ENCODE results near the gene YWHAG. TPM values are rescaled to one million over a fixed set of nuclear protein-coding genes. Genes with fewer than 3 reads are reported as not detected.
"Not testable (repeated sequence)": the region's sequence is repeated elsewhere in the genome, so short reads cannot be mapped to it uniquely, and the experiment has no call there.

YWHAG gene
- total RNA-seq (2012; rRNA removed), result 126 and 159 TPM in 2 replicates

GRCh38 chr7:76358481-76359110 lies at the start of gene YWHAG:
Gene YWHAG (minus strand): TSS chr7:76358991. CDS start chr7:76358808, 183 bp downstream.
- peak within 1 kb of the TSS; percentile 99 for H3K4me3 ChIP-seq (ENCODE audit: low read length)
- peak within 1 kb of the TSS; percentile 98 for H3K9ac ChIP-seq (ENCODE audit: low read depth, low read length)
- H3K27me3 ChIP-seq (ENCODE audit: control insufficient read depth, insufficient read depth, low read length), result no peaks in the 10 kb centered on the region
- peak within 1 kb of the TSS; percentile 91 for H3K4me2 ChIP-seq (ENCODE audit: low read length)
- H3K4me1 ChIP-seq (ENCODE audit: control insufficient read depth, insufficient read depth, low read length), result peaks cover 29% of the 10 kb centered on the region
- H3K36me3 ChIP-seq (ENCODE audit: insufficient read depth, low read length), result peaks cover 29% of the 10 kb centered on the region
- no peaks in the 10 kb centered on the region for H3K9me3 ChIP-seq (replicated peaks; ENCODE audit: low read length)

GRCh38 chr7:76408121-76408560 lies 49.4 kb upstream of the YWHAG start:
- Histone ChIP-seq H3K9ac (ENCODE audit: low read depth, low read length) (no peak overlapping the region), H3K4me3 (ENCODE audit: low read length) (no peak overlapping the region), H3K4me2 (ENCODE audit: low read length) (no peak overlapping the region), H3K9me3 (replicated peaks; ENCODE audit: low read length) (no peaks in the 10 kb centered on the region), H3K36me3 (ENCODE audit: insufficient read depth, low read length) (no peaks in the 10 kb centered on the region), H3K4me1 (ENCODE audit: control insufficient read depth, insufficient read depth, low read length) (peaks cover 7% of the 10 kb centered on the region), H3K27me3 (ENCODE audit: control insufficient read depth, insufficient read depth, low read length) (no peaks in the 10 kb centered on the region)

- H3K4me2 ChIP-seq (ENCODE audit: low read length), result no peak overlapping the region
- H3K4me1 ChIP-seq (ENCODE audit: control insufficient read depth, insufficient read depth, low read length), result peaks cover 7% of the 10 kb centered on the region
- H3K4me3 ChIP-seq (ENCODE audit: low read length), result no peak overlapping the region
- no peaks in the 10 kb centered on the region for H3K36me3 ChIP-seq (ENCODE audit: insufficient read depth, low read length)
- no peaks in the 10 kb centered on the region for H3K9me3 ChIP-seq (replicated peaks; ENCODE audit: low read length)
- H3K27me3 ChIP-seq (ENCODE audit: control insufficient read depth, insufficient read depth, low read length), result no peaks in the 10 kb centered on the region
- H3K9ac ChIP-seq (ENCODE audit: low read depth, low read length), result no peak overlapping the region
Measured at GRCh38 chr7:76407718-76408117, 48.9 kb upstream of the YWHAG start.

- no peak overlapping the region for H3K9ac ChIP-seq (ENCODE audit: low read depth, low read length)
- no peak overlapping the region for H3K4me2 ChIP-seq (ENCODE audit: low read length)
- peaks cover 3% of the 10 kb centered on the region for H3K4me1 ChIP-seq (ENCODE audit: control insufficient read depth, insufficient read depth, low read length)
- H3K36me3 ChIP-seq (ENCODE audit: insufficient read depth, low read length), result no peaks in the 10 kb centered on the region
- H3K4me3 ChIP-seq (ENCODE audit: low read length), result no peak overlapping the region
- no peaks in the 10 kb centered on the region for H3K27me3 ChIP-seq (ENCODE audit: control insufficient read depth, insufficient read depth, low read length)
- H3K9me3 ChIP-seq (replicated peaks; ENCODE audit: low read length), result no peaks in the 10 kb centered on the region
Measured at GRCh38 chr7:76405738-76406137, 46.9 kb upstream of the YWHAG start.

GRCh38 chr7:76403780-76404494 lies 45.1 kb upstream of the YWHAG start:
- Histone ChIP-seq H3K27me3 (ENCODE audit: control insufficient read depth, insufficient read depth, low read length) (no peaks in the 10 kb centered on the region), H3K9ac (ENCODE audit: low read depth, low read length) (no peak overlapping the region), H3K36me3 (ENCODE audit: insufficient read depth, low read length) (no peaks in the 10 kb centered on the region), H3K4me2 (ENCODE audit: low read length) (no peak overlapping the region), H3K4me1 (ENCODE audit: control insufficient read depth, insufficient read depth, low read length) (peaks cover 3% of the 10 kb centered on the region), H3K9me3 (replicated peaks; ENCODE audit: low read length) (no peaks in the 10 kb centered on the region), H3K4me3 (ENCODE audit: low read length) (no peak overlapping the region)

GRCh38 chr7:76403097-76403496 lies 44.3 kb upstream of the YWHAG start:
- not testable (repeated sequence) for H3K4me3 ChIP-seq (ENCODE audit: low read length); H3K27me3 ChIP-seq (ENCODE audit: control insufficient read depth, insufficient read depth, low read length); H3K9ac ChIP-seq (ENCODE audit: low read depth, low read length); H3K9me3 ChIP-seq (replicated peaks; ENCODE audit: low read length); H3K4me2 ChIP-seq (ENCODE audit: low read length); H3K4me1 ChIP-seq (ENCODE audit: control insufficient read depth, insufficient read depth, low read length); H3K36me3 ChIP-seq (ENCODE audit: insufficient read depth, low read length)

- Histone ChIP-seq H3K36me3 (ENCODE audit: insufficient read depth, low read length) (no peaks in the 10 kb centered on the region), H3K4me3 (ENCODE audit: low read length) (no peak overlapping the region), H3K9ac (ENCODE audit: low read depth, low read length) (no peak overlapping the region), H3K4me1 (ENCODE audit: control insufficient read depth, insufficient read depth, low read length) (peaks cover 15% of the 10 kb centered on the region), H3K9me3 (replicated peaks; ENCODE audit: low read length) (no peaks in the 10 kb centered on the region), H3K27me3 (ENCODE audit: control insufficient read depth, insufficient read depth, low read length) (no peaks in the 10 kb centered on the region), H3K4me2 (ENCODE audit: low read length) (no peak overlapping the region)
Measured at GRCh38 chr7:76400248-76400647, 41.5 kb upstream of the YWHAG start.

- peaks cover 22% of the 10 kb centered on the region for H3K4me1 ChIP-seq (ENCODE audit: control insufficient read depth, insufficient read depth, low read length)
- no peaks in the 10 kb centered on the region for H3K27me3 ChIP-seq (ENCODE audit: control insufficient read depth, insufficient read depth, low read length)
- H3K4me2 ChIP-seq (ENCODE audit: low read length), result peak overlapping the region; percentile 86
- H3K9me3 ChIP-seq (replicated peaks; ENCODE audit: low read length), result no peaks in the 10 kb centered on the region
- peak overlapping the region; percentile 66 for H3K4me3 ChIP-seq (ENCODE audit: low read length)
- H3K9ac ChIP-seq (ENCODE audit: low read depth, low read length), result peak overlapping the region; percentile 30
- H3K36me3 ChIP-seq (ENCODE audit: insufficient read depth, low read length), result no peaks in the 10 kb centered on the region
Measured at GRCh38 chr7:76397409-76398183, 38.8 kb upstream of the YWHAG start.

GRCh38 chr7:76396864-76397263 lies 38.1 kb upstream of the YWHAG start:
- Histone ChIP-seq H3K4me1 (ENCODE audit: control insufficient read depth, insufficient read depth, low read length) (peaks cover 24% of the 10 kb centered on the region), H3K36me3 (ENCODE audit: insufficient read depth, low read length) (no peaks in the 10 kb centered on the region), H3K4me3 (ENCODE audit: low read length) (peak overlapping the region; percentile 66), H3K9ac (ENCODE audit: low read depth, low read length) (no peak overlapping the region), H3K9me3 (replicated peaks; ENCODE audit: low read length) (no peaks in the 10 kb centered on the region), H3K27me3 (ENCODE audit: control insufficient read depth, insufficient read depth, low read length) (no peaks in the 10 kb centered on the region), H3K4me2 (ENCODE audit: low read length) (peak overlapping the region; percentile 86)

- Histone ChIP-seq H3K4me2 (ENCODE audit: low read length) (no peak overlapping the region), H3K36me3 (ENCODE audit: insufficient read depth, low read length) (no peaks in the 10 kb centered on the region), H3K4me1 (ENCODE audit: control insufficient read depth, insufficient read depth, low read length) (peaks cover 24% of the 10 kb centered on the region), H3K9me3 (replicated peaks; ENCODE audit: low read length) (no peaks in the 10 kb centered on the region), H3K9ac (ENCODE audit: low read depth, low read length) (no peak overlapping the region), H3K4me3 (ENCODE audit: low read length) (no peak overlapping the region), H3K27me3 (ENCODE audit: control insufficient read depth, insufficient read depth, low read length) (no peaks in the 10 kb centered on the region)
Measured at GRCh38 chr7:76395965-76396726, 37.4 kb upstream of the YWHAG start.

GRCh38 chr7:76395605-76395964 lies 36.8 kb upstream of the YWHAG start:
- H3K4me1 ChIP-seq (ENCODE audit: control insufficient read depth, insufficient read depth, low read length), result peaks cover 24% of the 10 kb centered on the region
- not testable (repeated sequence) for H3K4me3 ChIP-seq (ENCODE audit: low read length); H3K9ac ChIP-seq (ENCODE audit: low read depth, low read length)

More at GRCh38 chr7:76395605-76395964, 36.8 kb upstream of the YWHAG start:
- not testable (repeated sequence) for H3K9me3 ChIP-seq (replicated peaks; ENCODE audit: low read length); H3K4me2 ChIP-seq (ENCODE audit: low read length); H3K36me3 ChIP-seq (ENCODE audit: insufficient read depth, low read length); H3K27me3 ChIP-seq (ENCODE audit: control insufficient read depth, insufficient read depth, low read length)
